Panc1 (cell line): Measurements from ENCODE around the gene LHX3. TPM values are rescaled to one million over a fixed set of nuclear protein-coding genes. Genes with fewer than 3 reads are reported as not detected.

ENCODE experiments used
- ATAC-seq: fragments of 200-7000 bp; cut with Tn5 transposase; 2 replicates; pipeline ENCODE4 v1.9.1; 2020; ENCODE audit warnings: mild to moderate bottlenecking, moderate library complexity
- Bru-seq: library from RNA; stranded (reverse); fragments of 400-500 nt; gene quantifications from one replicate; lab custom pipeline; 2021; lab: Mats Ljungman, UMichigan
- BruChase-seq, 2 experiments: library from RNA; stranded (reverse); fragments of 400-500 nt; gene quantifications; one replicate each; lab custom pipeline; 2021; lab: Mats Ljungman, UMichigan
- BruUV-seq: library from RNA; stranded (reverse); fragments of 400-500 nt; replicated peaks from 2 replicates; lab custom pipeline; 2021; lab: Mats Ljungman, UMichigan
- CTCF ChIA-PET: fragments of 300-600 bp; sonication (Branson Sonifier 250); formaldehyde crosslinking; loops from one replicate; lab custom pipeline; 2022; ENCODE audit warnings: antibody characterized with exemption; lab: Charles Lee
- POLR2A ChIA-PET: fragments of 300-600 bp; sonication (Branson Sonifier 250); formaldehyde crosslinking; loops from one replicate; lab custom pipeline; 2022; ENCODE audit warnings: antibody characterized with exemption; lab: Charles Lee
- DNase-seq: peaks from one replicate; pipeline ENCODE4 v3.0.0-alpha.2; 2010; ENCODE audit warnings: low read depth, low spot score
- H3K27ac ChIP-seq: 2 replicates; pipeline ENCODE4 v1.5.1; 2011; ENCODE audit warnings: mild to moderate bottlenecking, low read length, inconsistent platforms
- H3K27me3 ChIP-seq: fragments of 200-500 bp; sonication (Bioruptor generic); 2 replicates; pipeline ENCODE4 v1.6.0; 2014; ENCODE audit warnings: low read length, inconsistent platforms; ENCODE audit not compliant: control insufficient read depth, insufficient read depth
- H3K36me3 ChIP-seq: fragments of 200-500 bp; sonication (Bioruptor generic); 2 replicates; pipeline ENCODE4 v1.5.1; 2014; ENCODE audit warnings: inconsistent platforms, mild to moderate bottlenecking, low read length, moderate library complexity; ENCODE audit not compliant: control insufficient read depth, insufficient read depth
- H3K4me1 ChIP-seq: 2 replicates; pipeline ENCODE4 v1.5.1; 2011; ENCODE audit warnings: inconsistent platforms, mild to moderate bottlenecking, low read length, moderate library complexity; ENCODE audit not compliant: control insufficient read depth, insufficient read depth
- H3K4me3 ChIP-seq, 2 experiments: 2 replicates each; pipeline ENCODE4 v1.5.1; 2011 to 2012; ENCODE audit warnings: low read depth in 2 of 2, low read length in 2 of 2, mild to moderate bottlenecking in 2 of 2, inconsistent platforms in 1 of 2, moderate library complexity in 1 of 2
- H3K9me3 ChIP-seq: fragments of 200-500 bp; sonication (Bioruptor generic); 2 replicates; pipeline ENCODE4 v1.5.1; 2014; ENCODE audit warnings: low read depth, mild to moderate bottlenecking, inconsistent platforms, low read length, moderate library complexity; ENCODE audit not compliant: control insufficient read depth, insufficient read depth
- POLR2AphosphoS5 ChIP-seq: IDR thresholded peaks from 2 replicates; pipeline ENCODE4 v1.6.1; 2012; ENCODE audit warnings: mild to moderate bottlenecking, low read depth, low read length, moderate library complexity
- SIN3A ChIP-seq: IDR thresholded peaks from 2 replicates; pipeline ENCODE4 v1.6.1; 2012; ENCODE audit warnings: low read depth, mild to moderate bottlenecking, low read length, moderate library complexity, borderline replicate concordance; ENCODE audit not compliant: insufficient read depth
- TCF7L2 ChIP-seq: IDR thresholded peaks from 2 replicates; pipeline ENCODE4 v1.6.1; 2011; ENCODE audit warnings: mild to moderate bottlenecking, low read depth, low read length, inconsistent platforms
- in situ Hi-C: cut with HindIII; loops from 2 replicates; pipeline ENCODE4 v1.10.0; 2016; ENCODE audit warnings: low sequenced_read_pairs, low pct_unique_long_range_greater_than_20kb
- intact Hi-C: fragments of 100-400 bp; cut with micrococcal nuclease; formaldehyde crosslinking; loops from one replicate; pipeline ENCODE4 v1.10.0; 2022; ENCODE audit not compliant: unreplicated experiment
- long read RNA-seq: library from polyadenylated mRNA; unstranded; transcript quantifications from one replicate; pipeline ENCODE4 v2.0.0, GENCODE V29; 2021; ENCODE audit not compliant: unreplicated experiment
- polyA plus RNA-seq: library from polyadenylated mRNA; unstranded; fragments of >200 nt; gene quantifications from one replicate; pipeline ENCODE4 v1.2.1, GENCODE V29; 2012; ENCODE audit warnings: missing spikeins; ENCODE audit not compliant: insufficient read length
- total RNA-seq: library from RNA; stranded (reverse); gene quantifications from one replicate; pipeline ENCODE4 v1.2.1, GENCODE V29; 2021; ENCODE audit not compliant: unreplicated experiment
- TF ChIP-seq, protein P1 (sequence below), 2 experiments: IDR thresholded peaks; 2 replicates each; pipeline ENCODE4 v1.6.1; 2011 to 2012; ENCODE audit warnings: low read depth in 2 of 2, control low read depth in 1 of 2, low read length in 1 of 2, mild to moderate bottlenecking in 1 of 2, moderate library complexity in 1 of 2; ENCODE audit not compliant: insufficient read depth in 1 of 2
- TF ChIP-seq, protein P2 (sequence below): fragments of 450-650 bp; IDR thresholded peaks from 2 replicates; pipeline ENCODE4 v1.5.1; 2017; ENCODE audit warnings: mild to moderate bottlenecking

Gene LHX3
- total RNA-seq = 0.13 TPM
- 0.08 TPM for polyA plus RNA-seq
- Bru-seq, nascent RNA = percentile 25 among the genes with signal in this experiment
- percentile 33 among the genes with signal in this experiment for BruChase-seq, experiment 1, labeled RNA remaining after a 2-hour chase
- BruChase-seq, experiment 2, labeled RNA remaining after a 6-hour chase = percentile 30 among the genes with signal in this experiment
- long read RNA-seq = 0 reads

GRCh38 chr9:136204838-136205706 lies at the start of gene LHX3:
TSS of gene LHX3 (minus strand) at chr9:136205128. CDS start at chr9:136205012, 116 bp downstream.
- Histone ChIP-seq H3K4me1 (peaks cover 2% of the 10 kb centered on the region; the same call in 1 of the 2 replicates), H3K27ac (no peak within 1 kb of the TSS), H3K4me3 (no peak within 1 kb of the TSS), H3K9me3 (no peaks in the 10 kb centered on the region), H3K27me3 (no peaks in the 10 kb centered on the region), H3K36me3 (no peaks in the 10 kb centered on the region)
- ATAC-seq = no peak
- DNase-seq = no peak
- CTCF ChIA-PET = no interaction called here
- TF ChIP-seq, protein P1, sequence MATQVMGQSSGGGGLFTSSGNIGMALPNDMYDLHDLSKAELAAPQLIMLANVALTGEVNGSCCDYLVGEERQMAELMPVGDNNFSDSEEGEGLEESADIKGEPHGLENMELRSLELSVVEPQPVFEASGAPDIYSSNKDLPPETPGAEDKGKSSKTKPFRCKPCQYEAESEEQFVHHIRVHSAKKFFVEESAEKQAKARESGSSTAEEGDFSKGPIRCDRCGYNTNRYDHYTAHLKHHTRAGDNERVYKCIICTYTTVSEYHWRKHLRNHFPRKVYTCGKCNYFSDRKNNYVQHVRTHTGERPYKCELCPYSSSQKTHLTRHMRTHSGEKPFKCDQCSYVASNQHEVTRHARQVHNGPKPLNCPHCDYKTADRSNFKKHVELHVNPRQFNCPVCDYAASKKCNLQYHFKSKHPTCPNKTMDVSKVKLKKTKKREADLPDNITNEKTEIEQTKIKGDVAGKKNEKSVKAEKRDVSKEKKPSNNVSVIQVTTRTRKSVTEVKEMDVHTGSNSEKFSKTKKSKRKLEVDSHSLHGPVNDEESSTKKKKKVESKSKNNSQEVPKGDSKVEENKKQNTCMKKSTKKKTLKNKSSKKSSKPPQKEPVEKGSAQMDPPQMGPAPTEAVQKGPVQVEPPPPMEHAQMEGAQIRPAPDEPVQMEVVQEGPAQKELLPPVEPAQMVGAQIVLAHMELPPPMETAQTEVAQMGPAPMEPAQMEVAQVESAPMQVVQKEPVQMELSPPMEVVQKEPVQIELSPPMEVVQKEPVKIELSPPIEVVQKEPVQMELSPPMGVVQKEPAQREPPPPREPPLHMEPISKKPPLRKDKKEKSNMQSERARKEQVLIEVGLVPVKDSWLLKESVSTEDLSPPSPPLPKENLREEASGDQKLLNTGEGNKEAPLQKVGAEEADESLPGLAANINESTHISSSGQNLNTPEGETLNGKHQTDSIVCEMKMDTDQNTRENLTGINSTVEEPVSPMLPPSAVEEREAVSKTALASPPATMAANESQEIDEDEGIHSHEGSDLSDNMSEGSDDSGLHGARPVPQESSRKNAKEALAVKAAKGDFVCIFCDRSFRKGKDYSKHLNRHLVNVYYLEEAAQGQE (IDR thresholded peaks at IDR 0.05; ENCODE audit: insufficient read depth in 1 of 2, low read depth in 2 of 2, low read length in 1 of 2) = peak; percentile 73 to 91
- no peak for TF ChIP-seq SIN3A
- intact Hi-C loops = no loop called here
- BruUV-seq = no TSS peak
- in situ Hi-C loops = no loop called here
- POLR2A ChIA-PET = no interaction called here

DNA sequence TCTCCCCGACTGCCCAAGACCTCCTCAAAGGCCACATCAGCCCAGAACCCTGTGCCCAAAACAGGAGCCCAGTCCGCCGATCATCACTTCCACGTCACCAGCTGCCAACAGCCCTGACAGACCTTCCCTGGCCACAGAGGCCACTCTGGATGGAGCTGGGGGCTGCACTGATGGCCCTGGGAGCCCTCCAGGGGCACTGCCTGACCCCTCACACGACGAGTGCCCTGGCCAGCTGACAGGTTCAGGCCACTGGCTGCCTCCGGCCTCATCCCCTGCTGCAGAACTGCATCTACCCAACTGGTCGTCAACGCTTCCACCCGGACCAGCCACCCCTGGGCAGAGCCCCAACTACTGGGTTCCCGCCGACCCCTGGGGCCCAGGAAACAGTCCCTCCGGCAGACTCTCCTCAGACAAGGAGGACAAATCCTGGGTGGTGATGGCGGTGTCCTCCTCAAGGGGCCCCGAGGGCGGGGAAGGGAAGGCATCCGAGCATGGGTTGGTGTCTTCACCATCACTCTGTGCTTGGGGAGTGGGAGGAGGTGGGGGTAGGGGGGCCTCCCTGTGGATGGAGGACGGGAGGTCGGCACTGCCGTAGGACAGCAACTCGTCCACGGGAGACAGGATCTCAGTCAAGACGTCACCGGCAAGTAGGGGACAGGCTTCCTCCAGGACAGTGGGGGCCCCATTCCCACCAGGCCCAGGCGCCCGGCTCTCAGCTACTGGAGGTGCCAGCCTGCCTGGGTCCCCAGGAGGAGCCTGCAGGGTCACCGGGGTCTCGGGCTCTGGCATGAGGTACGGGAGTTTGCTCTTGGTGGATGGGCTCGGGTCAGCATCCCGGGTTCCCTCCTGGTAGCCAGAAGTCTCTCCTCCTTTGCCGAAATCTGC lies 48.6 kb upstream of the LHX3 start:
- POLR2A ChIA-PET = no interaction called here
- intact Hi-C loops (no loop called here), in situ Hi-C loops (no loop called here)

More for the DNA sequence above, 48.6 kb upstream of the LHX3 start:
- ATAC-seq (no peak), DNase-seq (no peak)
- no peaks in the 10 kb centered on the region for H3K27me3 ChIP-seq
- no peak overlapping the region for H3K4me3 ChIP-seq
- TF ChIP-seq SIN3A (no peak), TCF7L2 (no peak), POLR2AphosphoS5 (no peak)
- TF ChIP-seq, protein P1 (IDR thresholded peaks at IDR 0.05; ENCODE audit: insufficient read depth in 1 of 2, low read depth in 2 of 2, low read length in 1 of 2) = no peak
- TF ChIP-seq, protein P2, sequence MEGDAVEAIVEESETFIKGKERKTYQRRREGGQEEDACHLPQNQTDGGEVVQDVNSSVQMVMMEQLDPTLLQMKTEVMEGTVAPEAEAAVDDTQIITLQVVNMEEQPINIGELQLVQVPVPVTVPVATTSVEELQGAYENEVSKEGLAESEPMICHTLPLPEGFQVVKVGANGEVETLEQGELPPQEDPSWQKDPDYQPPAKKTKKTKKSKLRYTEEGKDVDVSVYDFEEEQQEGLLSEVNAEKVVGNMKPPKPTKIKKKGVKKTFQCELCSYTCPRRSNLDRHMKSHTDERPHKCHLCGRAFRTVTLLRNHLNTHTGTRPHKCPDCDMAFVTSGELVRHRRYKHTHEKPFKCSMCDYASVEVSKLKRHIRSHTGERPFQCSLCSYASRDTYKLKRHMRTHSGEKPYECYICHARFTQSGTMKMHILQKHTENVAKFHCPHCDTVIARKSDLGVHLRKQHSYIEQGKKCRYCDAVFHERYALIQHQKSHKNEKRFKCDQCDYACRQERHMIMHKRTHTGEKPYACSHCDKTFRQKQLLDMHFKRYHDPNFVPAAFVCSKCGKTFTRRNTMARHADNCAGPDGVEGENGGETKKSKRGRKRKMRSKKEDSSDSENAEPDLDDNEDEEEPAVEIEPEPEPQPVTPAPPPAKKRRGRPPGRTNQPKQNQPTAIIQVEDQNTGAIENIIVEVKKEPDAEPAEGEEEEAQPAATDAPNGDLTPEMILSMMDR = no peak
- CTCF ChIA-PET = no interaction called here
- no peak overlapping the region for H3K27ac ChIP-seq
- no TSS peak for BruUV-seq
- no peaks in the 10 kb centered on the region for H3K36me3 ChIP-seq
- H3K9me3 ChIP-seq = no peaks in the 10 kb centered on the region
- no peaks in the 10 kb centered on the region for H3K4me1 ChIP-seq
